SK-N-SH (cell line): ENCODE results near the gene MARCHF7. TPM values are rescaled to one million over a fixed set of nuclear protein-coding genes. Genes with fewer than 3 reads are reported as not detected.

Experiments
- CTCF ChIA-PET: fragments of 300-600, 350-600 bp; formaldehyde crosslinking; extraction: SDS; loops from one replicate; lab custom pipeline; 2021; lab: Yijun Ruan, JAX
- POLR2A ChIA-PET: fragments of 350-600 bp; sonication (Branson Sonifier 250); formaldehyde crosslinking; extraction: SDS; loops from one replicate; lab custom pipeline; 2020; ENCODE audit warnings: antibody characterized with exemption, inconsistent platforms; lab: Yijun Ruan, JAX
- DNase-seq: peaks from one replicate; pipeline ENCODE4 v3.0.0; 2012
- H2AFZ ChIP-seq: fragments of 200-600 bp; sonication (generic); 2 replicates; pipeline ENCODE4 v1.8.1; 2016; ENCODE audit warnings: antibody characterized with exemption, mild to moderate bottlenecking, low read depth
- H3F3A ChIP-seq: fragments of 200-600 bp; sonication (generic); replicated peaks from 2 replicates; pipeline ENCODE3; 2016; ENCODE audit warnings: antibody characterized with exemption, mild to moderate bottlenecking; ENCODE audit not compliant: insufficient read depth
- H3K27ac ChIP-seq, 2 experiments: fragments of 200-500 bp in 1 of 2; fragments of 200-600 bp in 1 of 2; sonication (Bioruptor generic) in 1 of 2; sonication (generic), shearing (Covaris generic) in 1 of 2; 2 replicates each; pipeline versions ENCODE4 v1.5.1 to v1.6.1; 2014 to 2016; ENCODE audit warnings: low read depth in 2 of 2, inconsistent platforms in 1 of 2, low read length in 1 of 2, mild to moderate bottlenecking in 1 of 2, mixed read lengths in 1 of 2
- H3K27me3 ChIP-seq: fragments of 200-600 bp; sonication (generic), shearing (Covaris generic); 2 replicates; pipeline ENCODE4 v1.6.1; 2016; ENCODE audit warnings: mixed run types; ENCODE audit not compliant: insufficient read depth
- H3K36me3 ChIP-seq, 2 experiments: fragments of 200-500 bp in 1 of 2; fragments of 200-600 bp in 1 of 2; sonication (Bioruptor generic) in 1 of 2; sonication (generic) in 1 of 2; replicated peaks in 1 of 2; 2 replicates each; pipeline versions ENCODE3 to v1.5.1; 2014 to 2016; ENCODE audit warnings: low read length in 1 of 2, mild to moderate bottlenecking in 1 of 2; ENCODE audit not compliant: insufficient read depth in 2 of 2, control insufficient read depth in 1 of 2
- H3K4me1 ChIP-seq, 2 experiments: fragments of 200-500 bp in 1 of 2; fragments of 200-600 bp in 1 of 2; sonication (Bioruptor generic) in 1 of 2; sonication (generic), shearing (Covaris generic) in 1 of 2; 2 replicates each; pipeline versions ENCODE4 v1.5.1 to v1.6.1; 2014 to 2016; ENCODE audit warnings: low read depth in 1 of 2, low read length in 1 of 2, mixed run types in 1 of 2; ENCODE audit not compliant: insufficient read depth in 2 of 2, control insufficient read depth in 1 of 2
- H3K4me2 ChIP-seq: fragments of 200-600 bp; sonication (generic), shearing (Covaris generic); 2 replicates; pipeline ENCODE4 v1.6.1; 2017; ENCODE audit warnings: mixed run types
- H3K4me3 ChIP-seq, 2 experiments: fragments of 200-500 bp in 1 of 2; fragments of 200-600 bp in 1 of 2; sonication (Bioruptor generic) in 1 of 2; sonication (generic), shearing (Covaris generic) in 1 of 2; 2 replicates each; pipeline versions ENCODE4 v1.5.1 to v1.8.1; 2014 to 2016; ENCODE audit warnings: low read depth in 2 of 2, inconsistent platforms in 1 of 2, low read length in 1 of 2, mild to moderate bottlenecking in 1 of 2, mixed read lengths in 1 of 2, moderate library complexity in 1 of 2
- H3K79me2 ChIP-seq: fragments of 200-600 bp; sonication (generic); 2 replicates; pipeline ENCODE4 v1.8.1; 2017; ENCODE audit warnings: mild to moderate bottlenecking; ENCODE audit not compliant: insufficient read depth
- H3K9ac ChIP-seq: fragments of 200-600 bp; sonication (generic); 2 replicates; pipeline ENCODE4 v1.6.1; 2017; ENCODE audit warnings: mixed run types
- H3K9me2 ChIP-seq: fragments of 200-600 bp; sonication (generic); 2 replicates; pipeline ENCODE4 v1.6.1; 2017; ENCODE audit warnings: mixed run types
- H3K9me3 ChIP-seq: fragments of 200-600 bp; sonication (generic); 2 replicates; pipeline ENCODE4 v1.6.1; 2017; ENCODE audit warnings: mixed run types, mild to moderate bottlenecking, moderate library complexity
- H4K20me1 ChIP-seq: fragments of 200-600 bp; sonication (generic); 2 replicates; pipeline ENCODE4 v1.6.1; 2017; ENCODE audit warnings: mild to moderate bottlenecking, mixed run types; ENCODE audit not compliant: insufficient read depth
- ELF1 ChIP-seq: IDR thresholded peaks from 2 replicates; pipeline ENCODE4 v1.4.0; 2012
- FOSL2 ChIP-seq: IDR thresholded peaks from 2 replicates; pipeline ENCODE4 v1.4.0; 2012; ENCODE audit warnings: low read depth, mild to moderate bottlenecking, moderate library complexity, borderline replicate concordance
- FOXJ3 ChIP-seq: sonication (generic); formaldehyde crosslinking; IDR thresholded peaks from 2 replicates; pipeline ENCODE4 v1.5.1; 2020; ENCODE audit warnings: mild to moderate bottlenecking, missing genetic modification reagents
- JUND ChIP-seq: IDR thresholded peaks from 2 replicates; pipeline ENCODE4 v1.4.0; 2012
- MEF2A ChIP-seq: IDR thresholded peaks from 2 replicates; pipeline ENCODE4 v1.4.0; 2012; ENCODE audit warnings: low read depth, borderline replicate concordance
- MXI1 ChIP-seq: IDR thresholded peaks from 2 replicates; pipeline ENCODE4 v1.6.1; 2012; ENCODE audit warnings: mild to moderate bottlenecking, low read depth, low read length, improper control_type of control experiment
- NFIC ChIP-seq: IDR thresholded peaks from 2 replicates; pipeline ENCODE4 v1.4.0; 2012; ENCODE audit warnings: borderline replicate concordance
- NRF1 ChIP-seq: IDR thresholded peaks from 2 replicates; pipeline ENCODE4 v1.6.1; 2012; ENCODE audit warnings: low read depth, mild to moderate bottlenecking, low read length
- POLR2AphosphoS5 ChIP-seq: IDR thresholded peaks from 2 replicates; pipeline ENCODE4 v1.6.1; 2012; ENCODE audit warnings: low read depth, low read length
- TEAD4 ChIP-seq: IDR thresholded peaks from 2 replicates; pipeline ENCODE4 v1.4.0; 2012; ENCODE audit warnings: mild to moderate bottlenecking, borderline replicate concordance; ENCODE audit not compliant: insufficient read depth
- YY1 ChIP-seq: IDR thresholded peaks from 2 replicates; pipeline ENCODE4 v1.4.0; 2012; ENCODE audit warnings: low read depth, mild to moderate bottlenecking
- whole genome bisulfite sequencing: methylation state at CpG from one replicate; pipeline ENCODE4 v1.1.6; 2017; ENCODE audit warnings: low lambda C conversion rate; 5-methylcytosine and 5-hydroxymethylcytosine counted together
- polyA plus RNA-seq, 3 experiments: library from polyadenylated mRNA; depleted of rRNA; stranded (reverse); fragments of >200 nt; gene quantifications; 2 replicates each; pipeline ENCODE4 v1.2.3, GENCODE V29; 2012
- TF ChIP-seq, protein P1 (sequence below): IDR thresholded peaks from 2 replicates; pipeline ENCODE4 v1.4.0; 2012; ENCODE audit warnings: low read depth, borderline replicate concordance
- TF ChIP-seq, protein P2 (sequence below): IDR thresholded peaks from 2 replicates; pipeline ENCODE4 v1.4.0; 2012; ENCODE audit warnings: low read depth
- TF ChIP-seq, protein P3 (sequence below): fragments of 200-600 bp; sonication (generic); IDR thresholded peaks from 2 replicates; pipeline ENCODE4 v1.6.1; 2017; ENCODE audit warnings: antibody characterized with exemption, mild to moderate bottlenecking, moderate library complexity
- TF ChIP-seq, protein P4 (sequence below): IDR thresholded peaks from 2 replicates; pipeline ENCODE4 v1.4.0; 2012; ENCODE audit warnings: low read depth, borderline replicate concordance

MARCHF7 gene
- polyA plus RNA-seq, 1 of the 3 experiments (the other 2 are of a cell fraction): 20.3 TPM

DNA sequence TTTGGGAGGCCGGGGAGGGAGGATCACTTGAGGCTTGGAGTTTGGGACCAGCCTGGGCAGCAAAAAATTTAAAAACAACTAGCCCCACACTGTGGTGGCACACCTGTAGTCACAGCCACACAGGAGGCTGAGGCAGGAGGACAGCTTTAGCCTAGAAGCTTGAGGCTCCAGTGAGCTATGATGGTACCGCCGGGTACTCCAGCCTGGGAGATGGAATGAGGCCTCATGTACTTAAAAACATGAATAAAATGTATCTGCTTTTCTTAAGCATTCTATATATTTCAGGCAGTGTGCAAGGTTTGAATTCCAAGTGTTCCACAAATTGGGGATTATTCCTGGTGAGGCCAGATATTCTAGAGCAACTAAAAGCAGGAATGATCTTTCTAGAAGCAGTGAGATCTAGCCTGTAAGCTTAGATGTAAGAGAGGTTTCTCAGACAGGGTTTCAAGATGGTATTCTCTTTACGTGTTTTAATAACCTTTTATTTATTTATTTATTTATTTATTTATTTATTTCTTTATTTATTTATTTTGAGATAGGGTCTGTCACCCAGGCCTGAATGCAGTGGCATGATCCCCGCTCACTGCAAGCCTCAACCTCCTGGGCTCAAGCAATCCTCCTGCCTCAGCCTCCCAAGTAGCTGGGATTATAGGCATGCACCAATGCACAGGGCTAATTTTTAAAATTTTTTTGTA, 4.1 kb upstream of the MARCHF7 start:
- TF ChIP-seq FOSL2: no peak
- TF ChIP-seq TEAD4: no peak
- TF ChIP-seq, protein P1, sequence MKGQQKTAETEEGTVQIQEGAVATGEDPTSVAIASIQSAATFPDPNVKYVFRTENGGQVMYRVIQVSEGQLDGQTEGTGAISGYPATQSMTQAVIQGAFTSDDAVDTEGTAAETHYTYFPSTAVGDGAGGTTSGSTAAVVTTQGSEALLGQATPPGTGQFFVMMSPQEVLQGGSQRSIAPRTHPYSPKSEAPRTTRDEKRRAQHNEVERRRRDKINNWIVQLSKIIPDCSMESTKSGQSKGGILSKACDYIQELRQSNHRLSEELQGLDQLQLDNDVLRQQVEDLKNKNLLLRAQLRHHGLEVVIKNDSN: no peak
- no peak for TF ChIP-seq POLR2AphosphoS5
- no peak for TF ChIP-seq MEF2A
- no peak for TF ChIP-seq JUND
- no peak for TF ChIP-seq NFIC
- TF ChIP-seq, protein P2, sequence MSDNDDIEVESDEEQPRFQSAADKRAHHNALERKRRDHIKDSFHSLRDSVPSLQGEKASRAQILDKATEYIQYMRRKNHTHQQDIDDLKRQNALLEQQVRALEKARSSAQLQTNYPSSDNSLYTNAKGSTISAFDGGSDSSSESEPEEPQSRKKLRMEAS: no peak
- no peak for TF ChIP-seq NRF1
- TF ChIP-seq, protein P3, sequence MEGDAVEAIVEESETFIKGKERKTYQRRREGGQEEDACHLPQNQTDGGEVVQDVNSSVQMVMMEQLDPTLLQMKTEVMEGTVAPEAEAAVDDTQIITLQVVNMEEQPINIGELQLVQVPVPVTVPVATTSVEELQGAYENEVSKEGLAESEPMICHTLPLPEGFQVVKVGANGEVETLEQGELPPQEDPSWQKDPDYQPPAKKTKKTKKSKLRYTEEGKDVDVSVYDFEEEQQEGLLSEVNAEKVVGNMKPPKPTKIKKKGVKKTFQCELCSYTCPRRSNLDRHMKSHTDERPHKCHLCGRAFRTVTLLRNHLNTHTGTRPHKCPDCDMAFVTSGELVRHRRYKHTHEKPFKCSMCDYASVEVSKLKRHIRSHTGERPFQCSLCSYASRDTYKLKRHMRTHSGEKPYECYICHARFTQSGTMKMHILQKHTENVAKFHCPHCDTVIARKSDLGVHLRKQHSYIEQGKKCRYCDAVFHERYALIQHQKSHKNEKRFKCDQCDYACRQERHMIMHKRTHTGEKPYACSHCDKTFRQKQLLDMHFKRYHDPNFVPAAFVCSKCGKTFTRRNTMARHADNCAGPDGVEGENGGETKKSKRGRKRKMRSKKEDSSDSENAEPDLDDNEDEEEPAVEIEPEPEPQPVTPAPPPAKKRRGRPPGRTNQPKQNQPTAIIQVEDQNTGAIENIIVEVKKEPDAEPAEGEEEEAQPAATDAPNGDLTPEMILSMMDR: no peak
- no peak for TF ChIP-seq YY1
- no peak for TF ChIP-seq FOXJ3 (CRISPR knock-in tag)
- no peak for TF ChIP-seq ELF1
- TF ChIP-seq MXI1: no peak
- TF ChIP-seq, protein P4, sequence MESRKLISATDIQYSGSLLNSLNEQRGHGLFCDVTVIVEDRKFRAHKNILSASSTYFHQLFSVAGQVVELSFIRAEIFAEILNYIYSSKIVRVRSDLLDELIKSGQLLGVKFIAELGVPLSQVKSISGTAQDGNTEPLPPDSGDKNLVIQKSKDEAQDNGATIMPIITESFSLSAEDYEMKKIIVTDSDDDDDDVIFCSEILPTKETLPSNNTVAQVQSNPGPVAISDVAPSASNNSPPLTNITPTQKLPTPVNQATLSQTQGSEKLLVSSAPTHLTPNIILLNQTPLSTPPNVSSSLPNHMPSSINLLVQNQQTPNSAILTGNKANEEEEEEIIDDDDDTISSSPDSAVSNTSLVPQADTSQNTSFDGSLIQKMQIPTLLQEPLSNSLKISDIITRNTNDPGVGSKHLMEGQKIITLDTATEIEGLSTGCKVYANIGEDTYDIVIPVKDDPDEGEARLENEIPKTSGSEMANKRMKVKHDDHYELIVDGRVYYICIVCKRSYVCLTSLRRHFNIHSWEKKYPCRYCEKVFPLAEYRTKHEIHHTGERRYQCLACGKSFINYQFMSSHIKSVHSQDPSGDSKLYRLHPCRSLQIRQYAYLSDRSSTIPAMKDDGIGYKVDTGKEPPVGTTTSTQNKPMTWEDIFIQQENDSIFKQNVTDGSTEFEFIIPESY: no peak
- TF ChIP-seq, all 33 proteins: peak for 0
- Histone ChIP-seq H3K4me3 (no peak overlapping the region), H2AFZ (no peak overlapping the region), H3K9me3 (no peaks in the 10 kb centered on the region), H3K4me2 (no peak overlapping the region), H3K9me2 (no peaks in the 10 kb centered on the region), H3K36me3 (peaks cover 0 to 4% of the 10 kb centered on the region in 2 experiments), H3K4me1 (no peaks in the 10 kb centered on the region; a peak in 3 of 4 replicates), H3K27me3 (no peaks in the 10 kb centered on the region), H3F3A (peaks cover 6% of the 10 kb centered on the region), H3K79me2 (peaks cover 20% of the 10 kb centered on the region), H4K20me1 (peaks cover 4% of the 10 kb centered on the region), H3K27ac (no peak overlapping the region), H3K9ac (no peak overlapping the region)
- 93% methylated on average over 5 of the region's 5 CpGs for WGBS
- POLR2A ChIA-PET: no interaction called here
- DNase-seq: no peak
- CTCF ChIA-PET: interaction anchor here (1.2 kb wide), 1 partner anchor 9 kb away, joined by 3 read pairs; no protein-coding TSS in a partner anchor
